ENCODE measurements around the gene EML6.

DNA sequence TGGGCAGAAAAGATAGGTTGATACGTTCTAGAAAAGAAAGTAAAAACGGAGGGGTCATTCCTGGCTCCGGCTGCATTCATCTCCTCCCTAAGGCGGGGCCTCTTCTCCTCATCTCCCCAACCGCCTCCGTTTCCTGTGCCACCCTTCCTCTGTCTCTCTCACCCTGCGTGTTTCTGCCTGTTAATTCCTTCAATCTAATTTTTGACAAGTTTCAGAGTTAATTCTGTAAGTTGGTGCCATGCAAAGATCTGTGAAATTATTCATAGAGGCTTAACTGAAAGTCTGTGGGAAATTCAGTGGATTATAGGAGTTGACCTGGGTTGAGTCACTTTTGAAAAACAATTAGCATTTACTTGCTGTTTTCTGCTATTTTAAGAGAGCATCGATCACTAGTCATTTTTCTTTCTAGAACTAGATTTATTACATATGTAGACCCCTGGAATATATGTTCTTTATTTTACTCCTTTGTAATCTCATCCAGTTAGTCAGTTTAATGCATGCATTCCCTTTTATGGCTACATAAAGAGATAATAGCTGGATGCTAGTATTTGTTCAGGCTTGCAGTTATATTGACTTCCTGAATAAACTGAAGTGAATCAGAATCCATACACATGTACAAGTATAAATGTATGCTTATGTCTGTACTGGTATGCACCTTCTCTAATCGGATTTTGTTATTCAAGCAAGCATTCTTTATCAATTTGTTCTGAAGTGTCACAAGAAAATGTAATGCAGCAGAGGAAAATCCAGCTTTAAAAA lies 91.1 kb downstream of the EML6 start:
- no peak for TF ChIP-seq POLR2AphosphoS5 (IDR thresholded peaks at IDR 0.05)
- TF ChIP-seq, protein P1, sequence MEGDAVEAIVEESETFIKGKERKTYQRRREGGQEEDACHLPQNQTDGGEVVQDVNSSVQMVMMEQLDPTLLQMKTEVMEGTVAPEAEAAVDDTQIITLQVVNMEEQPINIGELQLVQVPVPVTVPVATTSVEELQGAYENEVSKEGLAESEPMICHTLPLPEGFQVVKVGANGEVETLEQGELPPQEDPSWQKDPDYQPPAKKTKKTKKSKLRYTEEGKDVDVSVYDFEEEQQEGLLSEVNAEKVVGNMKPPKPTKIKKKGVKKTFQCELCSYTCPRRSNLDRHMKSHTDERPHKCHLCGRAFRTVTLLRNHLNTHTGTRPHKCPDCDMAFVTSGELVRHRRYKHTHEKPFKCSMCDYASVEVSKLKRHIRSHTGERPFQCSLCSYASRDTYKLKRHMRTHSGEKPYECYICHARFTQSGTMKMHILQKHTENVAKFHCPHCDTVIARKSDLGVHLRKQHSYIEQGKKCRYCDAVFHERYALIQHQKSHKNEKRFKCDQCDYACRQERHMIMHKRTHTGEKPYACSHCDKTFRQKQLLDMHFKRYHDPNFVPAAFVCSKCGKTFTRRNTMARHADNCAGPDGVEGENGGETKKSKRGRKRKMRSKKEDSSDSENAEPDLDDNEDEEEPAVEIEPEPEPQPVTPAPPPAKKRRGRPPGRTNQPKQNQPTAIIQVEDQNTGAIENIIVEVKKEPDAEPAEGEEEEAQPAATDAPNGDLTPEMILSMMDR (IDR thresholded peaks at IDR 0.05): no peak
